ENCODE results near the gene SRRM4.

Gene SRRM4

DNA sequence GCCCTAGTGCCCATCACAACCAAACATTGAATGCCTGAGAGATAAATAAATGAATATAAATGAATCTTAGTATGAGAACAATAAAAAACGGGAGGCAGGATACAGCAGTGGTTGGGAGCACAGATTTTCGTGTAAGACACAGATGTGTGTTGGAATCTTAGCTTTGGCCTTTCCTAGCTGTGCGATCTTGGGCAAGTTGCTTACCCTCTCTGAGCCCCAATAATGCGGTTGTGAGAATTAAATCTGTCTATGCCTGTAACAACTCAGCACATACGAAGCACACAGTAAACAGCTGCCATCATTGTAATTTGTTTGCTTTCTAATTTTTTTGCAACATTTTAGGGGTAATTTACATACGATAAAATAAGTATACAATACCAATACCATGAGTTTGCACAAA is 89.8 kb downstream of the SRRM4 start:
- no peak for ATAC-seq
- no peak for TF ChIP-seq PPARA (CRISPR knock-in tag; IDR thresholded peaks at IDR 0.05; ENCODE audit: borderline replicate concordance)
- TF ChIP-seq GLIS3 (CRISPR knock-in tag; IDR thresholded peaks at IDR 0.05): no peak
- no peak for TF ChIP-seq BACH2 (CRISPR knock-in tag; IDR thresholded peaks at IDR 0.05; ENCODE audit: borderline replicate concordance)
- TF ChIP-seq ISL1 (CRISPR knock-in tag; IDR thresholded peaks at IDR 0.05): no peak

DNA sequence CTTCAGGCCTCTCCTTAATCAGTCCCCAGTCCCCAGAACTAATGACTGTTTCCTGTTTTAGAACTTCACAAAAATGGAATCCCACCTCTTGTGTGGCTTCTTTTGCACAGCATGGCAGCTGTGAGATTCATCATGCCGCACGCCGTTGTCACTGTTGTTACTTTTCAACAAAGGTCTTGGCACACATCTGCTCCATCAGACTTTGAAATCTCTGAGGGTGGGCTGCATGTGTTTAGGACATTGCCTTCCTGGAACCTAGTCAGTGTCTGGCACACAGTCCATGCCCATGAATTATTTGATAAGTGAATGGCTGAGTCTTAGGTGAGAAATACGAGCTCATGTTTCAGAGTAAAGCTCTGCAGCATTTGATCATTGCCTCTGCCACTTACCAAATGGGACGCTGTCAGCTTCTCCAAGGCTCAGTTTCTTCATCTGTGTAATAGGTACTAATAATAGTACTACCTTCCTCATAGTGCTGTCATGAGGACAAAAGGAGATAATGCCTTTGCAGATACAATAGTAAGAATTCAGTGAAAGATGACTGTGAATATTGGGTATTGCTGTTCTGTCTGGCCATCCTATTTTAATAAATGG is 90.4 kb downstream of the SRRM4 start:
- no peak for TF ChIP-seq ZFP3 (CRISPR knock-in tag; IDR thresholded peaks at IDR 0.05)
- ATAC-seq: no peak

DNA sequence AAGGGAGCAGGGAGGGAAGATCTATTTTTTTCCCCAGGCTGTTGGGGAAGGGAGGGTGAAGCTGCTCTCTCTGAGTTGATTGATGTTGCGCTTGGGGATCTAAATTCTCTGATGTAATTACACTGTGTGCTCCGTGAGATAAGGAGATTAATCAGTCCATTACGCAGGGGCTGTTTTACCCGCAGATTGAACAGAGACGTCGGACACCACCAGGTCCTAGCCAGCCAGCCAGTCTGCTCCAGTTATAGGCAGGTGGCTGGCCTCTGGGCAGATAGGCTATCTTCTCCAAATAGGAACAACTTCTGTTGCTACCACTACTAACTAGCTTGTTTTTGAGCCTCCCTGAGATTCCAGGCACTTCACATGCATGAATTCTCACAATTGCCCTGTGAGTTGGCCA is 91.1 kb downstream of the SRRM4 start:
- ATAC-seq: peak; percentile 51; the same call in 1 of the 3 replicates
- TF ChIP-seq ZC3H10 (CRISPR knock-in tag; IDR thresholded peaks at IDR 0.05) (no peak), ZNF8 (CRISPR knock-in tag; IDR thresholded peaks at IDR 0.05) (no peak), BACH2 (CRISPR knock-in tag; IDR thresholded peaks at IDR 0.05; ENCODE audit: borderline replicate concordance) (no peak), TOX (CRISPR knock-in tag; IDR thresholded peaks at IDR 0.05; ENCODE audit: borderline replicate concordance) (no peak), ISL1 (CRISPR knock-in tag; IDR thresholded peaks at IDR 0.05) (no peak), PPARA (CRISPR knock-in tag; IDR thresholded peaks at IDR 0.05; ENCODE audit: borderline replicate concordance) (no peak), CSDC2 (CRISPR knock-in tag; IDR thresholded peaks at IDR 0.05) (no peak), TCF4 (CRISPR knock-in tag; IDR thresholded peaks at IDR 0.05; ENCODE audit: borderline replicate concordance) (peak; percentile 88)
- TF ChIP-seq, protein P1, sequence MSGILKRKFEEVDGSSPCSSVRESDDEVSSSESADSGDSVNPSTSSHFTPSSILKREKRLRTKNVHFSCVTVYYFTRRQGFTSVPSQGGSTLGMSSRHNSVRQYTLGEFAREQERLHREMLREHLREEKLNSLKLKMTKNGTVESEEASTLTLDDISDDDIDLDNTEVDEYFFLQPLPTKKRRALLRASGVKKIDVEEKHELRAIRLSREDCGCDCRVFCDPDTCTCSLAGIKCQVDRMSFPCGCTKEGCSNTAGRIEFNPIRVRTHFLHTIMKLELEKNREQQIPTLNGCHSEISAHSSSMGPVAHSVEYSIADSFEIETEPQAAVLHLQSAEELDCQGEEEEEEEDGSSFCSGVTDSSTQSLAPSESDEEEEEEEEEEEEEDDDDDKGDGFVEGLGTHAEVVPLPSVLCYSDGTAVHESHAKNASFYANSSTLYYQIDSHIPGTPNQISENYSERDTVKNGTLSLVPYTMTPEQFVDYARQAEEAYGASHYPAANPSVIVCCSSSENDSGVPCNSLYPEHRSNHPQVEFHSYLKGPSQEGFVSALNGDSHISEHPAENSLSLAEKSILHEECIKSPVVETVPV (CRISPR knock-in tag; IDR thresholded peaks at IDR 0.05): 0 out of 2 replicates have a peak, but pooled peaks have one; percentile 32
- TF ChIP-seq, protein P2, sequence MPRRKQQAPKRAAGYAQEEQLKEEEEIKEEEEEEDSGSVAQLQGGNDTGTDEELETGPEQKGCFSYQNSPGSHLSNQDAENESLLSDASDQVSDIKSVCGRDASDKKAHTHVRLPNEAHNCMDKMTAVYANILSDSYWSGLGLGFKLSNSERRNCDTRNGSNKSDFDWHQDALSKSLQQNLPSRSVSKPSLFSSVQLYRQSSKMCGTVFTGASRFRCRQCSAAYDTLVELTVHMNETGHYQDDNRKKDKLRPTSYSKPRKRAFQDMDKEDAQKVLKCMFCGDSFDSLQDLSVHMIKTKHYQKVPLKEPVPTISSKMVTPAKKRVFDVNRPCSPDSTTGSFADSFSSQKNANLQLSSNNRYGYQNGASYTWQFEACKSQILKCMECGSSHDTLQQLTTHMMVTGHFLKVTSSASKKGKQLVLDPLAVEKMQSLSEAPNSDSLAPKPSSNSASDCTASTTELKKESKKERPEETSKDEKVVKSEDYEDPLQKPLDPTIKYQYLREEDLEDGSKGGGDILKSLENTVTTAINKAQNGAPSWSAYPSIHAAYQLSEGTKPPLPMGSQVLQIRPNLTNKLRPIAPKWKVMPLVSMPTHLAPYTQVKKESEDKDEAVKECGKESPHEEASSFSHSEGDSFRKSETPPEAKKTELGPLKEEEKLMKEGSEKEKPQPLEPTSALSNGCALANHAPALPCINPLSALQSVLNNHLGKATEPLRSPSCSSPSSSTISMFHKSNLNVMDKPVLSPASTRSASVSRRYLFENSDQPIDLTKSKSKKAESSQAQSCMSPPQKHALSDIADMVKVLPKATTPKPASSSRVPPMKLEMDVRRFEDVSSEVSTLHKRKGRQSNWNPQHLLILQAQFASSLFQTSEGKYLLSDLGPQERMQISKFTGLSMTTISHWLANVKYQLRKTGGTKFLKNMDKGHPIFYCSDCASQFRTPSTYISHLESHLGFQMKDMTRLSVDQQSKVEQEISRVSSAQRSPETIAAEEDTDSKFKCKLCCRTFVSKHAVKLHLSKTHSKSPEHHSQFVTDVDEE (CRISPR knock-in tag; IDR thresholded peaks at IDR 0.05): peak; percentile 76; the same call in 1 of the 2 replicates

DNA sequence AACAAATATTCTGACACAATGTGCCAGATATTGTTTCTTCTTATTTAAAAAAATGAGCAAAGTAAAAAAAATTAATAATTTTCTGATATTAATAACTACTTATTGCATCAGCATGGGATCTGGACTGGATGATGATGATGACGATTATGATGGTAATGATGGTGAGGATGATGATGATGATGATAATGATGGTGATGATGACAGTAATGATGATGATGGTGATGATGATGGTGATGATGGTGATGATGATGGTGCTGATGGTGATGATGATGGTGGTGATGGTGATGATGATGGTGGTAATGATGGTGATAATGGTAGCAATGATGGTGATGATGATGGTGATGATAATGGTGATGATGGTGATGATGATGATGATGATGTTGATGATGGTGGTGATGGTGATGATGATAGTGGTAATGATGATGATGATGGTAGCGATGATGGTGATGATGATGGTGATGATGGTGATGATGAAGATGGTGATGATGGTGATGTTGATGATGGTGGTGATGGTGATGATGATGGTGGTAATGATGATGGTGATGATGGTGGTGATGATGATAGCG is 94.0 kb downstream of the SRRM4 start:
- ATAC-seq: no peak
- TF ChIP-seq, protein P3, sequence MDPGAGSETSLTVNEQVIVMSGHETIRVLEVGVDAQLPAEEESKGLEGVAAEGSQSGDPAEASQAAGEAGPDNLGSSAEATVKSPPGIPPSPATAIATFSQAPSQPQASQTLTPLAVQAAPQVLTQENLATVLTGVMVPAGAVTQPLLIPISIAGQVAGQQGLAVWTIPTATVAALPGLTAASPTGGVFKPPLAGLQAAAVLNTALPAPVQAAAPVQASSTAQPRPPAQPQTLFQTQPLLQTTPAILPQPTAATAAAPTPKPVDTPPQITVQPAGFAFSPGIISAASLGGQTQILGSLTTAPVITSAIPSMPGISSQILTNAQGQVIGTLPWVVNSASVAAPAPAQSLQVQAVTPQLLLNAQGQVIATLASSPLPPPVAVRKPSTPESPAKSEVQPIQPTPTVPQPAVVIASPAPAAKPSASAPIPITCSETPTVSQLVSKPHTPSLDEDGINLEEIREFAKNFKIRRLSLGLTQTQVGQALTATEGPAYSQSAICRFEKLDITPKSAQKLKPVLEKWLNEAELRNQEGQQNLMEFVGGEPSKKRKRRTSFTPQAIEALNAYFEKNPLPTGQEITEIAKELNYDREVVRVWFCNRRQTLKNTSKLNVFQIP (CRISPR knock-in tag; IDR thresholded peaks at IDR 0.05; ENCODE audit: borderline replicate concordance, low read depth): no peak
- TF ChIP-seq OSR1 (CRISPR knock-in tag; IDR thresholded peaks at IDR 0.05): no peak
- TF ChIP-seq, protein P1 (CRISPR knock-in tag; IDR thresholded peaks at IDR 0.05): no peak
- TF ChIP-seq RARB (CRISPR knock-in tag; IDR thresholded peaks at IDR 0.05): no peak
- TF ChIP-seq ZFP30 (CRISPR knock-in tag; IDR thresholded peaks at IDR 0.05): no peak
- no peak for TF ChIP-seq ISL1 (CRISPR knock-in tag; IDR thresholded peaks at IDR 0.05)
- TF ChIP-seq ESRRG (CRISPR knock-in tag; IDR thresholded peaks at IDR 0.05): no peak
- TF ChIP-seq ZNF8 (CRISPR knock-in tag; IDR thresholded peaks at IDR 0.05): no peak
- no peak for TF ChIP-seq SNAI2 (CRISPR knock-in tag; IDR thresholded peaks at IDR 0.05)
- TF ChIP-seq, protein P4, sequence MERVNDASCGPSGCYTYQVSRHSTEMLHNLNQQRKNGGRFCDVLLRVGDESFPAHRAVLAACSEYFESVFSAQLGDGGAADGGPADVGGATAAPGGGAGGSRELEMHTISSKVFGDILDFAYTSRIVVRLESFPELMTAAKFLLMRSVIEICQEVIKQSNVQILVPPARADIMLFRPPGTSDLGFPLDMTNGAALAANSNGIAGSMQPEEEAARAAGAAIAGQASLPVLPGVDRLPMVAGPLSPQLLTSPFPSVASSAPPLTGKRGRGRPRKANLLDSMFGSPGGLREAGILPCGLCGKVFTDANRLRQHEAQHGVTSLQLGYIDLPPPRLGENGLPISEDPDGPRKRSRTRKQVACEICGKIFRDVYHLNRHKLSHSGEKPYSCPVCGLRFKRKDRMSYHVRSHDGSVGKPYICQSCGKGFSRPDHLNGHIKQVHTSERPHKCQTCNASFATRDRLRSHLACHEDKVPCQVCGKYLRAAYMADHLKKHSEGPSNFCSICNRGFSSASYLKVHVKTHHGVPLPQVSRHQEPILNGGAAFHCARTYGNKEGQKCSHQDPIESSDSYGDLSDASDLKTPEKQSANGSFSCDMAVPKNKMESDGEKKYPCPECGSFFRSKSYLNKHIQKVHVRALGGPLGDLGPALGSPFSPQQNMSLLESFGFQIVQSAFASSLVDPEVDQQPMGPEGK (CRISPR knock-in tag; IDR thresholded peaks at IDR 0.05; ENCODE audit: borderline replicate concordance): no peak
- TF ChIP-seq, protein P5, sequence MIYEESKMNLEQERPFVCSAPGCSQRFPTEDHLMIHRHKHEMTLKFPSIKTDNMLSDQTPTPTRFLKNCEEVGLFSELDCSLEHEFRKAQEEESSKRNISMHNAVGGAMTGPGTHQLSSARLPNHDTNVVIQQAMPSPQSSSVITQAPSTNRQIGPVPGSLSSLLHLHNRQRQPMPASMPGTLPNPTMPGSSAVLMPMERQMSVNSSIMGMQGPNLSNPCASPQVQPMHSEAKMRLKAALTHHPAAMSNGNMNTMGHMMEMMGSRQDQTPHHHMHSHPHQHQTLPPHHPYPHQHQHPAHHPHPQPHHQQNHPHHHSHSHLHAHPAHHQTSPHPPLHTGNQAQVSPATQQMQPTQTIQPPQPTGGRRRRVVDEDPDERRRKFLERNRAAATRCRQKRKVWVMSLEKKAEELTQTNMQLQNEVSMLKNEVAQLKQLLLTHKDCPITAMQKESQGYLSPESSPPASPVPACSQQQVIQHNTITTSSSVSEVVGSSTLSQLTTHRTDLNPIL (CRISPR knock-in tag; IDR thresholded peaks at IDR 0.05; ENCODE audit: low read depth): no peak
- TF ChIP-seq ZNF70 (CRISPR knock-in tag; IDR thresholded peaks at IDR 0.05): no peak
- no peak for TF ChIP-seq CSDC2 (CRISPR knock-in tag; IDR thresholded peaks at IDR 0.05)
- no peak for TF ChIP-seq TOX (CRISPR knock-in tag; IDR thresholded peaks at IDR 0.05; ENCODE audit: borderline replicate concordance)
- TF ChIP-seq ZFP3 (CRISPR knock-in tag; IDR thresholded peaks at IDR 0.05): no peak
- no peak for TF ChIP-seq BACH2 (CRISPR knock-in tag; IDR thresholded peaks at IDR 0.05; ENCODE audit: borderline replicate concordance)

Data from SK-N-SH treated with all-trans-retinoic acid at 6 μM for 48 hours (cell line).